ENCODE results near the gene RRM1. TPM values are rescaled to one million over a fixed set of nuclear protein-coding genes. Genes with fewer than 3 reads are reported as not detected.
"Not testable (repeated sequence)": the region's sequence is repeated elsewhere in the genome, so short reads cannot be mapped to it uniquely, and the experiment has no call there.

Gene RRM1
- total RNA-seq, 1 donor from 2014 or later = 28.0 TPM

- Histone ChIP-seq H3K9me3 (no peaks in the 10 kb centered on the region), H3K4me1 (no peaks in the 10 kb centered on the region), H3K4me3 (no peak overlapping the region), H3K36me3 (no peaks in the 10 kb centered on the region), H3K27ac (no peak overlapping the region), H3K27me3 (no peaks in the 10 kb centered on the region)
- intact Hi-C loops (cut with DNase I) = no loop called here
- no peak for ATAC-seq
- no peak for TF ChIP-seq CTCF (IDR thresholded peaks at IDR 0.05)
- DNase-seq = no peak
These were observed 66.7 kb downstream of the RRM1 start for GRCh38 chr11:4161305-4161704.

DNA sequence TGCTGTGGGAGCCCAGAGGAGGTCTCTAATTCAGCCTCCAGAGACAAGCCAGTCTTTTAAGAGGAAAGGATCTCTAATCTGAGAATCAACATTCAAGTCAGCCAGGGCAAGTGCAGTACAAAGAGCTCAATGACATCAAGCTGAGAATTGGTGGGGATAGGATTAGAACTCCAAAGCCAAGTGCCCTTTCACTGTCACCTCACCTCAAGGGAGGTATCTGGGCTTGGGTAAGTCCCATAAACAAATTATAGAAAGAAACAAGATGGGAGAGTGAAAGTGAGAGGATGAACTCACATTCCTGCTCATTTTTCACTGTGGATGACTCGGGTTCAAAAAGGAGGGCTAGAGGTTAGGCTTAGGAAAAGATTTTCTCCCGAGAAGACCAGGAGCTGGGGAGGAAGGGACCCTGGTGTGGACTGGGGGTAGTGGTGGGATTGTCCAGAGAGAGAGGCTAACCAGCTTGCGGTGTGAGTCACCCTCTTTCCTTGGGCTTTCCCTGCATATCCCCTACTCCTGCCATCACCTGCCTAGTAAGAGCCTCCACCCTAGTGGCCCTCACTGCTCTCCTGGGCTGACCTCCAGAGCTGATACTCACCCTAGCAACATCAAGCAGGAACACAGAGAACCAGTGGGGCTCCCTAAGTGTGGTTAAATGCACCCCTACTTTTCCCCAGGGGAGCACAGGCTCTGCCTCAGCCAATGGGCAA, 70.4 kb downstream of the RRM1 start:
- H3K4me3 ChIP-seq = no peak overlapping the region
- no peaks in the 10 kb centered on the region for H3K4me1 ChIP-seq
- TF ChIP-seq CTCF (IDR thresholded peaks at IDR 0.05) = no peak
- ATAC-seq (no peak), DNase-seq (no peak)
- intact Hi-C loops (cut with DNase I) = no loop called here
- H3K9me3 ChIP-seq = no peaks in the 10 kb centered on the region
- H3K27me3 ChIP-seq = no peaks in the 10 kb centered on the region
- H3K27ac ChIP-seq = no peak overlapping the region
- H3K36me3 ChIP-seq = no peaks in the 10 kb centered on the region

GRCh38 chr11:4167292-4167691, 72.7 kb downstream of the RRM1 start:
- ATAC-seq (no peak), DNase-seq (no peak)
- Histone ChIP-seq H3K27ac (no peak overlapping the region), H3K4me3 (no peak overlapping the region), H3K27me3 (no peaks in the 10 kb centered on the region), H3K4me1 (no peaks in the 10 kb centered on the region), H3K36me3 (no peaks in the 10 kb centered on the region), H3K9me3 (no peaks in the 10 kb centered on the region)
- intact Hi-C loops (cut with DNase I) = no loop called here
- TF ChIP-seq CTCF (IDR thresholded peaks at IDR 0.05) = no peak

DNA sequence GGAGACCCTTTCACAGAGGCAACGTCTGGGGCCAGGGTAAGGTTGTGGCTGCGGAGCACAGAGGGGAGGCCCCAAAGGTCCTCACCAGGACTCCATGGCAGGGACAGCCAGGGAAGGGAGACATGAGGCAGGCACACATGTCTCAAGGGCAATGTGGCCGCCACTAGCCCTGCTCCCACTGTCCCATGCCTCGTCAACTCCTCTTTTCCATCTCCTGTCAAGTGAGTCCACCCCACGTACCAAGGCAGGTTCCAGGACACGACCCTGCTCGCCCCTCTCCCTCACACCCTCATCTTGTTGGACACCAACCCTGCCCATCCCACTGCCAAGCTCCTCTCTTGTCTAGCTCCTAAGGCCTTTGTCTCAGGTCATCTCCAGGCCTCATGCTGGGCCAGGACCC, 73.2 kb downstream of the RRM1 start:
- TF ChIP-seq CTCF (IDR thresholded peaks at IDR 0.05) = no peak
- intact Hi-C loops (cut with DNase I) = no loop called here
- Histone ChIP-seq H3K36me3 (no peaks in the 10 kb centered on the region), H3K27me3 (no peaks in the 10 kb centered on the region), H3K4me1 (no peaks in the 10 kb centered on the region), H3K9me3 (no peaks in the 10 kb centered on the region), H3K27ac (no peak overlapping the region), H3K4me3 (no peak overlapping the region)
- ATAC-seq = peak; percentile 48
- no peak for DNase-seq

DNA sequence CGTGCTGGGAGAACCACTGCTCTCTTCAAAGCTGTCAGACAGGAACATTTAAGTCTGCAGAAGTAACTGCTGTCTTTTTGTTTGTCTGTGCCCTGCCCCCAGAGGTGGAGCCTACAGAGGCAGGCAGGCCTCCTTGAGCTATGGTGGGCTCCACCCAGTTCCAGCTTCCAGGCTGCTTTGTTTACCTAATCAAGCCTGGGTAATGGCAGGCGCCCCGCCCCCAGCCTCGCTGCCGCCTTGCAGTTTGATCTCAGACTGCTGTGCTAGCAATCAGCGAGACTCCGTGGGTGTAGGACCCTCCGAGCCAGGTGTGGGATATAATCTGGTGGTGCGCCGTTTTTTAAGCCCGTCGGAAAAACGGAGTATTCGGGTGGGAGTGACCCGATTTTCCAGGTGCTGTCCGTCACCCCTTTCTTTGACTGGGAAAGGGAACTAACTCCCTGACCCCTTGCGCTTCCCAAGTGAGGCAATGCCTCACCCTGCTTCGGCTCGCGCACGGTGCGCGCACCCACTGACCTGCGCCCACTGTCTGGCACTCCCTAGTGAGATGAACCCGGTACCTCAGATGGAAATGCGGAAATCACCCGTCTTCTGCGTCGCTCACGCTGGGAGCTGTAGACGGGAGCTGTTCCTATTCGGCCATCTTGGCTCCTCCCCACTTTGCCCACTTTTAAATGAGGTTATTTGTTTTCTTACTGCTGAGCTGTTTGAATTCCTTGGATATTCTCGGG, 81.2 kb downstream of the RRM1 start:
- ATAC-seq; H3K27ac ChIP-seq; intact Hi-C loops (cut with DNase I); H3K4me1 ChIP-seq; H3K4me3 ChIP-seq; DNase-seq; H3K27me3 ChIP-seq; H3K9me3 ChIP-seq; H3K36me3 ChIP-seq: not testable (repeated sequence)

DNA sequence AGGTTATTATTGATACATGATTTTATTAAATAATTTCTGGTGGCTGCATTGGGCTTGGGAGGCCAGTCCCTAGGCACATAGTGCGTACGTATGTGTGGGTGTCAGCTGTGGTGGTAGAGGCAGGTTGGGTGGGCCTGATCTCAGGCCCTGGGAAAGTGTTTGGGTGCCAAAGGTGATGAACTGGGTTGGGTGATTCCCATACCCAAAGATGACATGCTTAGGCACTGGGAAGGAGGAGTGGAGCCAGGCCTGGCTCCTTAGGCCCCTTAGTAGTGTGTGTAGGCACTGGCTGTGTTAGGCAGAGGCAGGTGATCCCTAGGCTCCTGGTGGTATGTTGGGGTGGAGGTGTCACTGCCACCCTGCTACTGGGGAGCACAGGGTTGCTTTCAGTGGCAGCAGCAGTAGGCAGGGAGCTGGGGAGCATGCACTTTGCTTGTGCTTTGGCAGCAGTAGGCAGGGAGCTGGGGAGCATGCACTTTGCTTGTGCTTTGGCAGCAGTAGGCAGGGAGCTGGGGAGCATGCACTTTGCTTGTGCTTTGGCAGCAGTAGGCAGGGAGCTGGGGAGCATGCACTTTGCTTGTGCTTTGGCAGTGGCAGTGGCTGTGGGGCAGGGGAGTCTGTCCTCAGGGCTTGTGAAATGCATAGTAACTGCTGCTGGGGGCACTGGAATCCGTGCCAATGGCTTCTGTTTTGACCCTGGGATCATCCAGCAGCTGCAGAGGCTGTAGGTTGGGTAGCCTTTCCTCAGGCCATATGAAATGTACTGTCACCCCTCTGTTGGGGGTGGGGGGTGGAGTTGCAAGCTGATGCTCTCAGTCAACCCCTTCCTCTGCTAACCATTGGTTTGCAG, 84.4 kb downstream of the RRM1 start:
- intact Hi-C loops (cut with DNase I) = no loop called here
- TF ChIP-seq CTCF (IDR thresholded peaks at IDR 0.05) = no peak
- Histone ChIP-seq H3K9me3 (no peaks in the 10 kb centered on the region), H3K4me1 (no peaks in the 10 kb centered on the region), H3K27ac (no peak overlapping the region), H3K36me3 (no peaks in the 10 kb centered on the region), H3K27me3 (no peaks in the 10 kb centered on the region), H3K4me3 (no peak overlapping the region)
- ATAC-seq = no peak
- DNase-seq = no peak
